Hair follicular keratinocyte (primary cell): ENCODE measurements around the gene DDTL. TPM values are rescaled to one million over a fixed set of nuclear protein-coding genes. Genes with fewer than 3 reads are reported as not detected.

Source experiments
- total RNA-seq: library from RNA; depleted of rRNA; stranded (reverse); fragments of >200 nt; gene quantifications from 2 replicates; pipeline ENCODE4 v1.2.3, GENCODE V29; 2015

Gene DDTL
- 1.5 and 2.9 TPM in 2 replicates for total RNA-seq

DNA sequence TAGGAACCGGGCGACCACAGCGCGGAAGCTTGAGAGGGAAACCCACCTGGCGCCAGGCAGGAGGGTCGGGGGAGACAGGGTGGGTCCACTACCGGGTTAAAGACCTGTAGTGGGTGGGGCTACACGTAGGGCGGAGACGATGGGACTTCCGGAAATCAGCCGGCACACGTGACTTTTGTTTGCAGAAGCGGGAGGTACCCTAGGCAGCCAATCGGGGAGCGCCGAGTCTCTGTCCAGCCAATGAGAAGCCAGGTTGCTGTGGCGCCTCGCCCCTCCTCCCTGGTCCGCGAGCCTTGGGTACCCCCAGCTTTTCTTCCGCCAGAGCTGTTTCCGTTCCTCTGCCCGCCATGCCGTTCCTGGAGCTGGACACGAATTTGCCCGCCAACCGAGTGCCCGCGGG is at the start of gene DDTL:
Gene DDTL, plus strand, starts transcription at position 321 of the 400 bp plus-strand sequence. Its CDS starts 27 bp downstream, at position 348.

DNA sequence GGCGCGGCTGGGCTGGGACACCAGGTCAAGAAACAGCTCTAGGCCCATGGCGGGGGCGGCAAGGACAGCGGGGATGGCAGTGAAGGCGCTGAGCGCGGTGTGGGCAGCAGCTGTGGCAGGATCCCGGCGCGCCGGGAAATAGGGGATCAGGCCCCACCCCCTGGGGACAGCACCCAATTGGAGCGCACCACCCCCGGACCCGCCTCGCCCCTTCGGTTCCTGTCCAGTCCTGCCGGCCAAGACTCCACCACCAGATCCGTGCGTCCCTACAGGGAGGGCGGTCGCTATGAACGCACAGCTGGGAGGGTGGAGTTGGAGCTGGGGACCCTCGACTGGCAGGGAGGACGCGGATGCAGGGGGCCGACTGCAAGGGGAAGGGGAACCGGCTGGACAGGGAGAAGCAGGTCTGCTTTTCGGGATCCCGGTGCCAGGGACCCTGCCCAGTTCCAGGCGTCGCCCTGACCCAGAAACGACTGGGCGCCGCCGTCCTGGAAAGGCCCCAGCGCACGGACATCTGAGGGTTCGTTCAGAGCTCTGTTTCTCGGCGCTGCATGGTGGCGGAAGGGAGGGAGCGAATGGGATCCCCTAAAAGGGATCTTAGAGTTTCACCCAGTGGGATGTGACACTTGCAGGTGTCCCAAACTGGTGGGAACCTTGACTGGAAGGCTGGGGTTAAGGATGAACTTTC is 5.5 kb upstream of the DDTL start, which contains the start of gene GSTT2B:
Gene GSTT2B, minus strand, starts transcription at position 112 of the 688 bp plus-strand sequence. Its CDS starts 64 bp downstream, at position 48.

DNA sequence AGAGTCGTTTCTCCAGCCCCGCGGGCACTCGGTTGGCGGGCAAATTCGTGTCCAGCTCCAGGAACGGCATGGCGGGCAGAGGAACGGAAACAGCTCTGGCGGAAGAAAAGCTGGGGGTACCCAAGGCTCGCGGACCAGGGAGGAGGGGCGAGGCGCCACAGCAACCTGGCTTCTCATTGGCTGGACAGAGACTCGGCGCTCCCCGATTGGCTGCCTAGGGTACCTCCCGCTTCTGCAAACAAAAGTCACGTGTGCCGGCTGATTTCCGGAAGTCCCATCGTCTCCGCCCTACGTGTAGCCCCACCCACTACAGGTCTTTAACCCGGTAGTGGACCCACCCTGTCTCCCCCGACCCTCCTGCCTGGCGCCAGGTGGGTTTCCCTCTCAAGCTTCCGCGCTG is 7.7 kb downstream of the DDTL start, which contains the start of gene DDT:
Gene DDT, minus strand, starts transcription at position 97 of the 400 bp plus-strand sequence. Its CDS starts 27 bp downstream, at position 70.

DNA sequence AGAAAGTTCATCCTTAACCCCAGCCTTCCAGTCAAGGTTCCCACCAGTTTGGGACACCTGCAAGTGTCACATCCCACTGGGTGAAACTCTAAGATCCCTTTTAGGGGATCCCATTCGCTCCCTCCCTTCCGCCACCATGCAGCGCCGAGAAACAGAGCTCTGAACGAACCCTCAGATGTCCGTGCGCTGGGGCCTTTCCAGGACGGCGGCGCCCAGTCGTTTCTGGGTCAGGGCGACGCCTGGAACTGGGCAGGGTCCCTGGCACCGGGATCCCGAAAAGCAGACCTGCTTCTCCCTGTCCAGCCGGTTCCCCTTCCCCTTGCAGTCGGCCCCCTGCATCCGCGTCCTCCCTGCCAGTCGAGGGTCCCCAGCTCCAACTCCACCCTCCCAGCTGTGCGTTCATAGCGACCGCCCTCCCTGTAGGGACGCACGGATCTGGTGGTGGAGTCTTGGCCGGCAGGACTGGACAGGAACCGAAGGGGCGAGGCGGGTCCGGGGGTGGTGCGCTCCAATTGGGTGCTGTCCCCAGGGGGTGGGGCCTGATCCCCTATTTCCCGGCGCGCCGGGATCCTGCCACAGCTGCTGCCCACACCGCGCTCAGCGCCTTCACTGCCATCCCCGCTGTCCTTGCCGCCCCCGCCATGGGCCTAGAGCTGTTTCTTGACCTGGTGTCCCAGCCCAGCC is 13.0 kb downstream of the DDTL start, which contains the start of gene GSTT2:
Gene GSTT2, plus strand, starts transcription at position 578 of the 684 bp plus-strand sequence.

DNA sequence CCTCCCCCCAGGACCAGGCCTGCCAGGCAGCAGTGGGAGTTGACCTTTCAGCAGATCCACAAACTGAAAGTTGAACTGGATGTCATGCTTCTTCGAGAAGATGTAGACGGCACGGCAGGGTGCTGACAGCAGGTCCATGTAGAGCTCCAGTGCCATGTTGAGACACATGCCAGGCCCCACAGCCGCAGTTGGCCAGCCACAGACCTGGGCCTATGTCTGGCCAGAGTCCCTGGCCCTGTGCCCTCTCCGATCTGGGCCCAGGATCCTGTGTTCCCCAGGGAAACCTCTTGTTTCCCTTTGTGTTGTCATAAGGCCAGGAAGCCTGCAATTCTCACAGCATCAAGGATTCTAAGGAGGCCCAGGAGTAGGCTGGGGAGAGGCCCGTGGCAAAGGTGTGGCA is 38.5 kb downstream of the DDTL start, which contains the start of gene GSTT4:
Gene GSTT4, minus strand, starts transcription at position 253 of the 400 bp plus-strand sequence. Its CDS starts 97 bp downstream, at position 156.

Other genes with a start within 250 kb of the DDTL start
- gene ZNF70, start 215.8 kb upstream of the DDTL start, total RNA-seq = 0.99 and 2.3 TPM in 2 replicates
- not detected in 2 replicates for gene VPREB3, start 212.5 kb upstream of the DDTL start, total RNA-seq
- not detected in 2 replicates for gene C22orf15, start 203.9 kb upstream of the DDTL start, total RNA-seq
- gene CHCHD10, start 198.9 kb upstream of the DDTL start, total RNA-seq = 8.3 and 13.7 TPM in 2 replicates
- gene MMP11, start 194.0 kb upstream of the DDTL start, total RNA-seq = 0.38 and 0.47 TPM in 2 replicates
- 119 and 127 TPM in 2 replicates for gene SMARCB1, start 179.9 kb upstream of the DDTL start, total RNA-seq
- gene DERL3, start 127.9 kb upstream of the DDTL start, total RNA-seq = 1.4 and 5.6 TPM in 2 replicates
- gene SLC2A11, start 109.0 kb upstream of the DDTL start, total RNA-seq = 3.3 and 3.4 TPM in 2 replicates
- gene MIF, start 72.5 kb upstream of the DDTL start, total RNA-seq = 889 and 913 TPM in 2 replicates
- gene GSTT2B, start 5.7 kb upstream of the DDTL start, total RNA-seq = 2.4 and 6.5 TPM in 2 replicates
- 132 and 143 TPM in 2 replicates for gene DDT, start 7.6 kb downstream of the DDTL start, total RNA-seq
- gene GSTT2, start 13.2 kb downstream of the DDTL start, total RNA-seq = 0.49 TPM in 1 of 2 replicates, not detected in the other
- gene GSTT4, start 38.6 kb downstream of the DDTL start, total RNA-seq = not detected in 2 replicates
- 17.1 and 20.2 TPM in 2 replicates for gene CABIN1, start 44.4 kb downstream of the DDTL start, total RNA-seq
- 0.04 and 0.16 TPM in 2 replicates for gene SUSD2, start 214.6 kb downstream of the DDTL start, total RNA-seq